Measurements from ENCODE around the gene RASAL1.
"Not testable (repeated sequence)": the region's sequence is repeated elsewhere in the genome, so short reads cannot be mapped to it uniquely, and the experiment has no call there.

The RASAL1 gene

DNA sequence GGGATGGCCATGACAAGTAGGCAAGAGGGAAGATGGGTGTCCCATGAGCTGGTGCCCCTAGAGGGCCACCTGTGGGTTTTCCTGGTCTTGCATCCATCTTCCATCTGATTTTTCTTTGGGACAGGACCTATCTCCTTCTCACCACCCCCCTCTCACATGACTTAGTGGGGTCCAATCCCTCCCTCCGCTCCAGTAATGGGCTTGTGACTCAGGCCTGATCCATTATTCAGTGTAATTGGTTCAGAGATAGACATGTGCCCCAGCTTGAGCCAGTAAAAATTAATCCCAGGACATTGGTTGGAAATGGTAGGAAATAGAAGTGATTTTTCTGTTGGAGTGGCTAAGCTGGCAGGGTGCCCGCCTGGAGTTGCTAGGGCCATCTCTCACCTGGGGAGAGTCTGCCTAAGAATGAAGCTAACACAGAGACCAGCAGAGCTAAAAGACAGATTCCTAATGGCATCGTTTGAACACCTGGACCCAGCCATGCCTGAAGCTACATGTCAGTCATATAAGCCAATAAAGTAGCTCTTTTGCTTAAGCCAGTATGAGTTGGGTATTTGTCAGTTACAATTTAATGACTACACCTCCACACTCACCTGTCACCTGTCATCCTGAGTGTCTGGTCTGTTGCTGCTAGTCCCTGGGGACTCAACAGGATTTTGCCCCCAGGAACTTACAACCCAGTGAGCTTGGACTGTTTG, 14.7 kb downstream of the RASAL1 start:
- no peak for TF ChIP-seq CTBP1 (IDR thresholded peaks at IDR 0.05; ENCODE audit: borderline replicate concordance)
- no peak for TF ChIP-seq ELF4 (IDR thresholded peaks at IDR 0.05)
- no peak for TF ChIP-seq ZNF384 (IDR thresholded peaks at IDR 0.05)
- no peak for TF ChIP-seq FOXK2 (IDR thresholded peaks at IDR 0.05)
- CTCF ChIA-PET, result no interaction called here
- POLR2A ChIA-PET, result interaction anchor here (1.0 to 1.4 kb wide), 2 partner anchors 8 to 15 kb away, joined by 3 read pairs; partner anchors contain the start of gene RASAL1
- no peak for DNase-seq (ENCODE audit: extremely low spot score)

DNA sequence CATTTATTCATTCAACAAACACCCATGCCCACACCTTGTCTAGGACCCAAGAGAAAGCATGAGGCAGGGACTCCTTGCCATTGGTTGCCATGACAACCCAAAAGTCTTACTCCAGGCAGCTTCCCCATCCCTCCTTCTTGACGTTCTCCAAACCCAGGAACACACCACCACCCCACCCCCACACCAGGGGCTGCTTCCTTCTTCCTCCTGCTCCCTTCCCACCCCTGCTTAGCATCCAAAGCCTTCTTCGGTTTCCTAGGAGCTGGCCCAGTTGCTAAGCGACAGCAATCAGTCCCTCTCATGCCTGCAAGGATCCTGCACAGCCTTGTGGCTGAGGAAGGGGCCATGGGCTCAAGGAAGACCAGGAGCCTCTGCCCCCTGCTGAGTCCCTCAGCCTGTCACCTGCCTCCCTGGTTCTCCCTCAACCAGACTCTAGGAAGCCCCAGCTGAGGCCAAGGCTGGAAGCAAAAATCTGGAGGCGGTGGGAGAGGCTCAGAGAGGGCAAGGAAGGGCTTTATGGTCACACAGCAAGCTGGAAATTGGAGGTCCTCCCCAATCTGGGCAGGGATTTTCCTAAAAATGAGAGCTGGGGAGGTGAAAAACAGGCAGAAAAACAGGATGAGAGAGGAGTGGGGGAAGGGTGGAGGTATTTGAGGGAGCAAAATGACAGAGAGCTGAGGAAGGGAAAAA, 15.4 kb downstream of the RASAL1 start:
- TF ChIP-seq ARNT (IDR thresholded peaks at IDR 0.05), result no peak
- TF ChIP-seq ZNF384 (IDR thresholded peaks at IDR 0.05), result no peak
- TF ChIP-seq TARDBP (IDR thresholded peaks at IDR 0.05), result no peak
- TF ChIP-seq, protein P1, sequence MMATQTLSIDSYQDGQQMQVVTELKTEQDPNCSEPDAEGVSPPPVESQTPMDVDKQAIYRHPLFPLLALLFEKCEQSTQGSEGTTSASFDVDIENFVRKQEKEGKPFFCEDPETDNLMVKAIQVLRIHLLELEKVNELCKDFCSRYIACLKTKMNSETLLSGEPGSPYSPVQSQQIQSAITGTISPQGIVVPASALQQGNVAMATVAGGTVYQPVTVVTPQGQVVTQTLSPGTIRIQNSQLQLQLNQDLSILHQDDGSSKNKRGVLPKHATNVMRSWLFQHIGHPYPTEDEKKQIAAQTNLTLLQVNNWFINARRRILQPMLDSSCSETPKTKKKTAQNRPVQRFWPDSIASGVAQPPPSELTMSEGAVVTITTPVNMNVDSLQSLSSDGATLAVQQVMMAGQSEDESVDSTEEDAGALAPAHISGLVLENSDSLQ (IDR thresholded peaks at IDR 0.05), result no peak
- TF ChIP-seq SP1 (IDR thresholded peaks at IDR 0.05), result no peak
- no peak for TF ChIP-seq CTBP1 (IDR thresholded peaks at IDR 0.05; ENCODE audit: borderline replicate concordance)
- no peak for TF ChIP-seq L3MBTL2 (conservative IDR thresholded peaks at IDR 0.05)
- TF ChIP-seq FOXK2 (IDR thresholded peaks at IDR 0.05), result no peak
- TF ChIP-seq FOXA1 (IDR thresholded peaks at IDR 0.05), result no peak
- no peak for TF ChIP-seq FOXM1 (IDR thresholded peaks at IDR 0.05; ENCODE audit: borderline replicate concordance)
- TF ChIP-seq BHLHE40 (IDR thresholded peaks at IDR 0.05; ENCODE audit: borderline replicate concordance), result no peak
- TF ChIP-seq SUZ12 (IDR thresholded peaks at IDR 0.05), result no peak
- TF ChIP-seq HDGF (IDR thresholded peaks at IDR 0.05; ENCODE audit: borderline replicate concordance), result no peak
- no peak for TF ChIP-seq NFRKB (IDR thresholded peaks at IDR 0.05)
- TF ChIP-seq LEF1 (IDR thresholded peaks at IDR 0.05; ENCODE audit: borderline replicate concordance), result no peak
- TF ChIP-seq ELF4 (IDR thresholded peaks at IDR 0.05), result no peak
- ChIA-PET CTCF (no interaction called here), POLR2A (interaction anchor here (1.0 to 1.4 kb wide), 2 partner anchors 9 to 16 kb away, joined by 3 read pairs; partner anchors contain the start of gene RASAL1)
- no peak for DNase-seq (ENCODE audit: extremely low spot score)

DNA sequence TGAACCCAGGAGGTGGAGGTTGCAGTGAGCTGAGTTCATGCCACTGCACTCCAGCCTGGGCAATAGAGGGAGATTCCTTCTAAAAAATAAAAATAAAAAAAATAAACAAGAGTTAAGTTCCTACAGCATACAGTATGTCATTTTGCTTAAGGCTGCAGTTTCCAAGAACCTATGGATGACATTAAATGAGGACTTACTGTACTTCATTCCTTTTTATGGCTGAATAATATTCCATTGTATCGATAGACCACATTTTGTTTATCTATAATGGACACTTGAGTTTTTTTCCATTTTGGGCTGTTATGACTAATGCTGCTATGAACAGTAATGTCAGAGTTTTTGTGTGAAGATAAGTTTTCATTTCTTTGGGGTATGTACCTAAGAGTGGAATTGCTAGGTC, 17.4 kb downstream of the RASAL1 start:
- ChIA-PET POLR2A (no interaction called here), CTCF (no interaction called here)
- TF ChIP-seq ZNF384 (IDR thresholded peaks at IDR 0.05) (no peak), BHLHE40 (IDR thresholded peaks at IDR 0.05; ENCODE audit: borderline replicate concordance) (no peak), CTBP1 (IDR thresholded peaks at IDR 0.05; ENCODE audit: borderline replicate concordance) (no peak), ELF4 (IDR thresholded peaks at IDR 0.05) (no peak)
- DNase-seq (ENCODE audit: extremely low spot score), result no peak

DNA sequence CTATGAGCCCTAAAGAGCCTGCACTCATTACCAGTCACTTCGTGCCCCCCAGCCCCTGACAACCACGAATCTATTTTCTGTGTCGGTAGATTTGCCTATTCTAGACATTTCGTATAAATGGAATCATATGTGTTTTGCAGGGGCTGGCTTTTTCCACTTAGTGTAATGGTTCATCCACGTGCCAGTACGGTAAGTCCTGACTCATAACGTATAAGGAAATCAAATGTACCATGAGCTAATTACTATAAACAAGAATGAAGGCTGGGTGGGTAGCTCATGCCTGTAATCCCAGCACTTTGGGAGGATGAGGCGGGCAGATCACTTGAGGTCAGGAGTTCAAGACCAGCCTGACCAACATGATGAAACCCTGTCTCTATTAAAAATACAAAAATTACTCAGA, 17.9 kb downstream of the RASAL1 start:
- CTCF ChIA-PET, result not testable (repeated sequence)

DNA sequence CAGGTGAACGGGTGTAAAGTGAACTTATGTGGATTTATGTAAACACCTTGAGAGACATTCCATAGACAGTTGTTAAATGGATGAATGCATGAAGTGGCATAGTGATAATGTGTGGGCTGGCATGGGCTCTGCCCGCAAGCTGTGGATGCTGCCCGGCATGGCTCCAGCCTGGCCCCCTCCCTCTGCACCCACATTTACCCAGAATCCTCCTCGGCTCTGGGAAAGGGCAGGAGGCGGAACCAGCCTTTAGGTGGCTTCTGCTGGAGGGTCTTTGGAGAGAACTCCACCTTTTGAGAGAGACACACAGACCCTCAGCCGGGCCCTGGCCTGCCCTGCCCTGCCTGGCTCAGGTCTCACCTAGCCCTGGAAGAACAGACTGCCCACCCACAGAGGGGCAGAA, 18.7 kb downstream of the RASAL1 start:
- CTCF ChIA-PET, result no interaction called here
- TF ChIP-seq, protein P1 (IDR thresholded peaks at IDR 0.05), result no peak
- no peak for TF ChIP-seq SUZ12 (IDR thresholded peaks at IDR 0.05)
- TF ChIP-seq ELF4 (IDR thresholded peaks at IDR 0.05), result no peak
- no peak for TF ChIP-seq HDGF (IDR thresholded peaks at IDR 0.05; ENCODE audit: borderline replicate concordance)
- TF ChIP-seq LEF1 (IDR thresholded peaks at IDR 0.05; ENCODE audit: borderline replicate concordance), result no peak
- no peak for TF ChIP-seq FOXA1 (IDR thresholded peaks at IDR 0.05)
- no peak for TF ChIP-seq ARNT (IDR thresholded peaks at IDR 0.05)
- no peak for TF ChIP-seq NFRKB (IDR thresholded peaks at IDR 0.05)
- no peak for TF ChIP-seq TARDBP (IDR thresholded peaks at IDR 0.05)
- POLR2A ChIA-PET, result no interaction called here
- DNase-seq (ENCODE audit: extremely low spot score), result no peak

More for the DNA sequence above, 17.9 kb downstream of the RASAL1 start:
- POLR2A ChIA-PET; DNase-seq (ENCODE audit: extremely low spot score): not testable (repeated sequence)

DNA sequence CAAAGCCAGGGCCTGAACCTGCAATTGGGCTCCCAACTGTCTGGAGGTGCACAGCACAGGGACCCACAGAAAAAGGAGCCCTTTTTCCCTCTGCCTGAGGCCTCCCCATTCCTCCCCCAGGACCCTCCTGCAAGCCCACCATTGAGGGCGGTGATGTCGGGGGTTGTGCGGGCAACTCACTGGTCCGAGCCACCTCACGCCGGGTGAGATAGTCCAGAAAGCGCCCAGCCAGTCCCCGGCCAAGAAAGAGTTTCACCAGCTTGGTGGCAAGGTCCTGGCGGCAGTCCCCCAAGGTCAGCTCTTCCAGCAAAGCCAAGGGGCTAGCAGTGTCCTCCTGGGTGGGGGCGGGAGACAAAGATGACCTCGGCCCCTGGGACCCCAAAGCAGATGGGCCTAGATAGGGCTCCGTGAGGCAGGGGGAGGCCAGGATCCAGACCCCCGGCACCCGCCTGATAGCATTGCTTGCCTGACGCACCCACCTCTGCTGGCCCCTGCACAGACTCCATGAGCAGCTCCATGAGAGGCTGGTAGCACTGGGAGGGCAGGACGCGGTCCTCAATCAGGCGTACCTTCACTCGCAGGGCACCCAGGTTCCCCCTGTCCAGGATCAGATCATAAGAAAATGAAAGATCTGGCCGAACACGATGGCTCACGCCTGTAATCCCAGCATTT, 20.0 kb downstream of the RASAL1 start:
- no peak for DNase-seq (ENCODE audit: extremely low spot score)
- CTCF ChIA-PET, result no interaction called here
- POLR2A ChIA-PET, result no interaction called here
- no peak for TF ChIP-seq ARNT (IDR thresholded peaks at IDR 0.05)
- TF ChIP-seq BHLHE40 (IDR thresholded peaks at IDR 0.05; ENCODE audit: borderline replicate concordance), result no peak
- no peak for TF ChIP-seq FOXA1 (IDR thresholded peaks at IDR 0.05)
- TF ChIP-seq, protein P1 (IDR thresholded peaks at IDR 0.05), result no peak
- TF ChIP-seq ZNF384 (IDR thresholded peaks at IDR 0.05), result no peak
- TF ChIP-seq CTBP1 (IDR thresholded peaks at IDR 0.05; ENCODE audit: borderline replicate concordance), result no peak
- TF ChIP-seq SUZ12 (IDR thresholded peaks at IDR 0.05), result no peak

Measured in HEK293T (cell line).